ENCODE data around the gene PHF21A. TPM values are rescaled to one million over a fixed set of nuclear protein-coding genes. Genes with fewer than 3 reads are reported as not detected.
"Not testable (repeated sequence)": the region's sequence is repeated elsewhere in the genome, so short reads cannot be mapped to it uniquely, and the experiment has no call there.

PHF21A gene
- polyA plus RNA-seq, 1 experiment, result 17.1 TPM

GRCh38 chr11:46018651-46019050 lies 102.6 kb downstream of the PHF21A start:
- POLR2A ChIA-PET, result no interaction called here
- TF ChIP-seq CTCF (IDR thresholded peaks at IDR 0.05; ENCODE audit: insufficient read depth, low read depth, low read length), result no peak
- H3K4me3 ChIP-seq (ENCODE audit: low read depth, low read length), result no peak overlapping the region
- 0 out of 2 replicates have a peak, but pooled peaks cover 2% of the 10 kb centered on the region for H3K36me3 ChIP-seq (ENCODE audit: control insufficient read depth, insufficient read depth, low read length)
- CTCF ChIA-PET, result interaction anchor here (1.2 to 3.1 kb wide), 3 partner anchors 12 to 146 kb away, joined by 3 to 13 read pairs (median 6); no protein-coding TSS in a partner anchor
- no peaks in the 10 kb centered on the region for H3K27me3 ChIP-seq (ENCODE audit: control insufficient read depth, insufficient read depth, low read length)
- DNase-seq (ENCODE audit: low read depth), result no peak

DNA sequence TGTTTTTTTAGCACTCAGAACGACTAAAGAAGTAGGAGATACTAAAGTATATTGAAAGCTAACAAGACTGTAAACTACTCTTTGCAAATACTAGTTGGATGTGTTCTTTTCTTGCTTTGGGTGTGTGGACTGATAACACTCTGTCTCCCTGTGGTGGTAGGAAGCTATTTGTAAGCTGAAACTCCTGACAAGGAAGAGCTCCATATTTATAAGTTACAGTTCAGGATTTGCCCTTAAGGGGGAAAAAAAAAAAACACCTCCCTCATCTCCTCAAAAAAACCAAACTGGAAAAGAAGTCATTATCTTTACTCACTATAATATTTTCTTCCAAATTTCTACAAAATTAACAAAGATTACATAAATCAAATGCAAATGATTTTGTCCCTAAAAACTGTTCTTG lies 103.9 kb downstream of the PHF21A start:
- no peak for TF ChIP-seq CTCF (IDR thresholded peaks at IDR 0.05; ENCODE audit: insufficient read depth, low read depth, low read length)
- CTCF ChIA-PET, result interaction anchor here (1.0 to 1.7 kb wide), 2 partner anchors 11 to 52 kb away, joined by 3 to 6 read pairs; no protein-coding TSS in a partner anchor
- POLR2A ChIA-PET, result interaction anchor here (0.7 kb wide), 1 partner anchor 15 kb away, joined by 3 read pairs; no protein-coding TSS in a partner anchor
- Histone ChIP-seq H3K36me3 (ENCODE audit: control insufficient read depth, insufficient read depth, low read length) (0 out of 2 replicates have a peak, but pooled peaks cover 2% of the 10 kb centered on the region), H3K27me3 (ENCODE audit: control insufficient read depth, insufficient read depth, low read length) (no peaks in the 10 kb centered on the region), H3K4me3 (ENCODE audit: low read depth, low read length) (no peak overlapping the region)
- DNase-seq (ENCODE audit: low read depth), result no peak

DNA sequence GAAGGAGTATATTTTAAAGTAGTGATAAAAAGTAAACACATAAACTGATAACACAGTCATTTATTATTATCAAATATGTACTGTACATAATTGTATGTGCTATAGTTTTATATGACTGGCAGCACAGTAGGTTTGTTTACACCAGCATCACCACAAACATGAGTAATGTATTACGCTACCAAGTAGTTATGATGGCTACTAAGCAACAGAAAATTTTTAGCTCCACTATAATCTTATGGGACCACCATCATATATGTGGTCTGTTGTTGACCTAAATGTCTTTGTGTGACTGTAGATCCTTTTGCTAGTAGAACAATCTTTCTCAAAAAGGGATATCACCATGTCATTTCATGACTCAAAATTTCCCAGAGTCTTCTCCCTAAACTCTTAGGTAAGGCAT lies 105.3 kb downstream of the PHF21A start:
- Histone ChIP-seq H3K27me3 (ENCODE audit: control insufficient read depth, insufficient read depth, low read length) (no peaks in the 10 kb centered on the region), H3K36me3 (ENCODE audit: control insufficient read depth, insufficient read depth, low read length) (no peaks in the 10 kb centered on the region), H3K4me3 (ENCODE audit: low read depth, low read length) (no peak overlapping the region)
- DNase-seq (ENCODE audit: low read depth), result no peak
- POLR2A ChIA-PET, result no interaction called here
- no peak for TF ChIP-seq CTCF (IDR thresholded peaks at IDR 0.05; ENCODE audit: insufficient read depth, low read depth, low read length)
- CTCF ChIA-PET, result interaction anchor here (0.9 to 1.7 kb wide), 3 partner anchors 9 to 224 kb away, joined by 3 to 5 read pairs (median 3); no protein-coding TSS in a partner anchor

- H3K36me3 ChIP-seq (ENCODE audit: control insufficient read depth, insufficient read depth, low read length); POLR2A ChIA-PET; CTCF ChIA-PET; DNase-seq (ENCODE audit: low read depth); H3K27me3 ChIP-seq (ENCODE audit: control insufficient read depth, insufficient read depth, low read length); H3K4me3 ChIP-seq (ENCODE audit: low read depth, low read length): not testable (repeated sequence)
Measured at GRCh38 chr11:46014168-46014567, 107.1 kb downstream of the PHF21A start.

DNA sequence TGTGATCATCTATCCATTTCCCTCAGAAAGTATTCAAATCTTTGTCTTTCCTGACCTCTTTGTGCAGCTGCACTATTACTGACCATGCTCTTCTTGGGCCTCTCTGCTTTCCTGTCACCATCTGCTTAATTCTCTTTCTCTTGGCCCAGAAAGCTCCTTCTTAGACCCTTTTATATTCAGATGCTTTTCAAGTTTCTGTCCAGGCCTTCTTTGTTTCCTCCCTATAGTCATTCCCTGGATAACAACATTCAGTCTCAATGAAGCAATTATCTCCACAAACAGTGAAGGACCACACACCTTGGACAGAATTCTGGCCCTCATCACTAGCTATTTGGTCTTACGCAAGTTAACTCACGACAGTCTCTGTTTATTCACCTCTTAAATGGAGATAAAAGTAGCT lies 109.1 kb downstream of the PHF21A start:
- CTCF ChIA-PET, result interaction anchor here (0.8 to 1.8 kb wide), 2 partner anchors 19 to 48 kb away, joined by 3 to 9 read pairs; no protein-coding TSS in a partner anchor
- Histone ChIP-seq H3K4me3 (ENCODE audit: low read depth, low read length) (no peak overlapping the region), H3K36me3 (ENCODE audit: control insufficient read depth, insufficient read depth, low read length) (no peaks in the 10 kb centered on the region), H3K27me3 (ENCODE audit: control insufficient read depth, insufficient read depth, low read length) (no peaks in the 10 kb centered on the region)
- no peak for DNase-seq (ENCODE audit: low read depth)
- POLR2A ChIA-PET, result no interaction called here
- no peak for TF ChIP-seq CTCF (IDR thresholded peaks at IDR 0.05; ENCODE audit: insufficient read depth, low read depth, low read length)

GRCh38 chr11:46010100-46010499 lies 111.2 kb downstream of the PHF21A start:
- Histone ChIP-seq H3K27me3 (ENCODE audit: control insufficient read depth, insufficient read depth, low read length) (no peaks in the 10 kb centered on the region), H3K36me3 (ENCODE audit: control insufficient read depth, insufficient read depth, low read length) (no peaks in the 10 kb centered on the region), H3K4me3 (ENCODE audit: low read depth, low read length) (no peak overlapping the region)
- ChIA-PET POLR2A (no interaction called here), CTCF (interaction anchor here (1.2 to 1.6 kb wide), 2 partner anchors 45 to 92 kb away, joined by 3 to 8 read pairs; no protein-coding TSS in a partner anchor)
- no peak for TF ChIP-seq CTCF (IDR thresholded peaks at IDR 0.05; ENCODE audit: insufficient read depth, low read depth, low read length)
- no peak for DNase-seq (ENCODE audit: low read depth)

Data from BJ (cell line).